ENCODE results near the gene GGACT. TPM values are rescaled to one million over a fixed set of nuclear protein-coding genes. Genes with fewer than 3 reads are reported as not detected.

GGACT gene
- total RNA-seq, 1 experiment from 2014 or later: 2.5 TPM

DNA sequence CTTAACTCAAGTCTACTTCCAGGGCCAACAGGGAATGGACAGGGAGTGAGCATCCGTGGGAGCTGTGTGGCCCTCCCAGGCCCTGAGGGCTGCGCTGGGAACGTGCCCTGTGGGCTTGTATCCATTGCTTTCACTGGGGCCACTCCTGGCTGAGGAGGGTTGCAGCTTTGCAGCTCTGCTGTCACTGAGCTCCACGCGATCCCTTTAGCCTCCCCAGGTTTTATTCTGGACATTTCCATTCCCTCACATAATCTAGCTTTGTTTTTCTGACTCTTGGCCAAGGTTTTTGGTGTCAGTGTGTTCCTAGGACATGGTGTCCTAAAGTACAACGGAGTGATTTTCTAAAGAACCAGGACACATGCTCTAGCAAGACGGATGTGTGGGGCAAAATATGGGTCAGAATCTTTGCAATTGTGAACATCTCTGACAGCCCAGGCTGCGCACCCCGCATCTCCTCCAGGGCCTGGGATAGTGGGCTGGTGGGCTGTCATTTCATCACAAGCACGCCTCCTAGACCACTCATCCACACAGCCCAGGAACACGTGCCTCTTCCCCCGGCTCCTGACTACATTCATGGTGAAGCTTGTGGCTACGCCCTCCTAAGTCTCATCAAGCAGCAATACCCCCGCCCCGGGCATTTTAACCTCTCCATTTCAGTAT, 28.0 kb downstream of the GGACT start:
- Histone ChIP-seq H3K9me3 (ENCODE audit: control insufficient read depth, insufficient read depth, low read depth, low read length) (no peaks in the 10 kb centered on the region), H3K4me1 (ENCODE audit: control insufficient read depth, insufficient read depth, low read length) (no peaks in the 10 kb centered on the region), H3K36me3 (ENCODE audit: control insufficient read depth, insufficient read depth, low read length) (no peaks in the 10 kb centered on the region), H3K4me3 (ENCODE audit: low read depth in 2 of 2, low read length in 2 of 2) (no peak overlapping the region), H3K27ac (ENCODE audit: low read length) (no peak overlapping the region), H3K27me3 (ENCODE audit: control insufficient read depth, insufficient read depth, low read length) (no peaks in the 10 kb centered on the region)
- in situ Hi-C loops (cut with HindIII; ENCODE audit: low pct_unique_long_range_greater_than_20kb, low sequenced_read_pairs): no loop called here
- no peak for ATAC-seq
- TF ChIP-seq SIN3A (IDR thresholded peaks at IDR 0.05; ENCODE audit: borderline replicate concordance, insufficient read depth, low read depth, low read length): no peak
- no peak for TF ChIP-seq TCF7L2 (IDR thresholded peaks at IDR 0.05; ENCODE audit: low read depth, low read length)
- TF ChIP-seq, protein P1, sequence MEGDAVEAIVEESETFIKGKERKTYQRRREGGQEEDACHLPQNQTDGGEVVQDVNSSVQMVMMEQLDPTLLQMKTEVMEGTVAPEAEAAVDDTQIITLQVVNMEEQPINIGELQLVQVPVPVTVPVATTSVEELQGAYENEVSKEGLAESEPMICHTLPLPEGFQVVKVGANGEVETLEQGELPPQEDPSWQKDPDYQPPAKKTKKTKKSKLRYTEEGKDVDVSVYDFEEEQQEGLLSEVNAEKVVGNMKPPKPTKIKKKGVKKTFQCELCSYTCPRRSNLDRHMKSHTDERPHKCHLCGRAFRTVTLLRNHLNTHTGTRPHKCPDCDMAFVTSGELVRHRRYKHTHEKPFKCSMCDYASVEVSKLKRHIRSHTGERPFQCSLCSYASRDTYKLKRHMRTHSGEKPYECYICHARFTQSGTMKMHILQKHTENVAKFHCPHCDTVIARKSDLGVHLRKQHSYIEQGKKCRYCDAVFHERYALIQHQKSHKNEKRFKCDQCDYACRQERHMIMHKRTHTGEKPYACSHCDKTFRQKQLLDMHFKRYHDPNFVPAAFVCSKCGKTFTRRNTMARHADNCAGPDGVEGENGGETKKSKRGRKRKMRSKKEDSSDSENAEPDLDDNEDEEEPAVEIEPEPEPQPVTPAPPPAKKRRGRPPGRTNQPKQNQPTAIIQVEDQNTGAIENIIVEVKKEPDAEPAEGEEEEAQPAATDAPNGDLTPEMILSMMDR (IDR thresholded peaks at IDR 0.05): no peak
- no peak for TF ChIP-seq POLR2AphosphoS5 (IDR thresholded peaks at IDR 0.05; ENCODE audit: low read depth, low read length)
- TF ChIP-seq, protein P2, sequence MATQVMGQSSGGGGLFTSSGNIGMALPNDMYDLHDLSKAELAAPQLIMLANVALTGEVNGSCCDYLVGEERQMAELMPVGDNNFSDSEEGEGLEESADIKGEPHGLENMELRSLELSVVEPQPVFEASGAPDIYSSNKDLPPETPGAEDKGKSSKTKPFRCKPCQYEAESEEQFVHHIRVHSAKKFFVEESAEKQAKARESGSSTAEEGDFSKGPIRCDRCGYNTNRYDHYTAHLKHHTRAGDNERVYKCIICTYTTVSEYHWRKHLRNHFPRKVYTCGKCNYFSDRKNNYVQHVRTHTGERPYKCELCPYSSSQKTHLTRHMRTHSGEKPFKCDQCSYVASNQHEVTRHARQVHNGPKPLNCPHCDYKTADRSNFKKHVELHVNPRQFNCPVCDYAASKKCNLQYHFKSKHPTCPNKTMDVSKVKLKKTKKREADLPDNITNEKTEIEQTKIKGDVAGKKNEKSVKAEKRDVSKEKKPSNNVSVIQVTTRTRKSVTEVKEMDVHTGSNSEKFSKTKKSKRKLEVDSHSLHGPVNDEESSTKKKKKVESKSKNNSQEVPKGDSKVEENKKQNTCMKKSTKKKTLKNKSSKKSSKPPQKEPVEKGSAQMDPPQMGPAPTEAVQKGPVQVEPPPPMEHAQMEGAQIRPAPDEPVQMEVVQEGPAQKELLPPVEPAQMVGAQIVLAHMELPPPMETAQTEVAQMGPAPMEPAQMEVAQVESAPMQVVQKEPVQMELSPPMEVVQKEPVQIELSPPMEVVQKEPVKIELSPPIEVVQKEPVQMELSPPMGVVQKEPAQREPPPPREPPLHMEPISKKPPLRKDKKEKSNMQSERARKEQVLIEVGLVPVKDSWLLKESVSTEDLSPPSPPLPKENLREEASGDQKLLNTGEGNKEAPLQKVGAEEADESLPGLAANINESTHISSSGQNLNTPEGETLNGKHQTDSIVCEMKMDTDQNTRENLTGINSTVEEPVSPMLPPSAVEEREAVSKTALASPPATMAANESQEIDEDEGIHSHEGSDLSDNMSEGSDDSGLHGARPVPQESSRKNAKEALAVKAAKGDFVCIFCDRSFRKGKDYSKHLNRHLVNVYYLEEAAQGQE (IDR thresholded peaks at IDR 0.05; ENCODE audit: insufficient read depth in 1 of 2, low read depth in 2 of 2, low read length in 1 of 2): no peak
- POLR2A ChIA-PET: no interaction called here
- no peak for DNase-seq (ENCODE audit: low read depth, low spot score)
- BruUV-seq (replicated peaks): no TSS peak
- CTCF ChIA-PET: no interaction called here
- intact Hi-C loops (cut with micrococcal nuclease; ENCODE audit: unreplicated experiment): no loop called here

DNA sequence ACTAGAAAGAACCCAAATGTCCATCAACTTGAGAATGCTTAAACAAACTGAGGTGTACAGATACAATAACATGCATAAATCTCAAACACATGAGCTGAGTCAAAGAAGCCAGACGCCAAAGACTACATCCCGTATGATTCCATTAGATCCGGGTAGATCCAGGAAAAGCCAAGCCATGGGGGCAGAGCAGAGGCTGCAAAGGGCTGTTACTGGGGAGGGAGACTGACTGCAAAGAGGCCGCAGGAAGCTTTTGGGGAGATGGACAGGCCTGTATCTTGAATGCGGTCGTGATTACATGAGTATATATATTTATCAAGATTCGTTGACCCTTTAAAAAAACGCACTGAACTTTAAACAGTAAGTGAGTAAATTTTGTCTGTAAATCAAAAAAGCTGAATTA, 28.7 kb downstream of the GGACT start:
- CTCF ChIA-PET: no interaction called here

More for the DNA sequence above, 28.7 kb downstream of the GGACT start:
- TF ChIP-seq, protein P2 (IDR thresholded peaks at IDR 0.05; ENCODE audit: insufficient read depth in 1 of 2, low read depth in 2 of 2, low read length in 1 of 2): no peak
- TF ChIP-seq POLR2AphosphoS5 (IDR thresholded peaks at IDR 0.05; ENCODE audit: low read depth, low read length) (no peak), SIN3A (IDR thresholded peaks at IDR 0.05; ENCODE audit: borderline replicate concordance, insufficient read depth, low read depth, low read length) (no peak), TCF7L2 (IDR thresholded peaks at IDR 0.05; ENCODE audit: low read depth, low read length) (no peak)
- TF ChIP-seq, protein P1 (IDR thresholded peaks at IDR 0.05): no peak
- DNase-seq (ENCODE audit: low read depth, low spot score) (no peak), ATAC-seq (no peak)
- Histone ChIP-seq H3K4me1 (ENCODE audit: control insufficient read depth, insufficient read depth, low read length) (no peaks in the 10 kb centered on the region), H3K27ac (ENCODE audit: low read length) (no peak overlapping the region), H3K27me3 (ENCODE audit: control insufficient read depth, insufficient read depth, low read length) (no peaks in the 10 kb centered on the region), H3K36me3 (ENCODE audit: control insufficient read depth, insufficient read depth, low read length) (no peaks in the 10 kb centered on the region), H3K9me3 (ENCODE audit: control insufficient read depth, insufficient read depth, low read depth, low read length) (no peaks in the 10 kb centered on the region), H3K4me3 (ENCODE audit: low read depth in 2 of 2, low read length in 2 of 2) (no peak overlapping the region)
- intact Hi-C loops (cut with micrococcal nuclease; ENCODE audit: unreplicated experiment): no loop called here
- POLR2A ChIA-PET: no interaction called here
- in situ Hi-C loops (cut with HindIII; ENCODE audit: low pct_unique_long_range_greater_than_20kb, low sequenced_read_pairs): no loop called here
- no TSS peak for BruUV-seq (replicated peaks)

Measured in Panc1 (cell line).